ENCODE results near the gene WDR4. TPM values are rescaled to one million over a fixed set of nuclear protein-coding genes. Genes with fewer than 3 reads are reported as not detected.
A peak's percentile ranks its signal among the peaks of the same experiment; 100 is the strongest.

Gene WDR4
- total RNA-seq, 1 experiment from 2014 or later = 17.6 TPM

GRCh38 chr21:42799948-42800347 is 79.4 kb downstream of the WDR4 start:
- H3K79me2 ChIP-seq (ENCODE audit: low read depth) = no peaks in the 10 kb centered on the region
- H3K9me3 ChIP-seq (ENCODE audit: insufficient read depth, low read depth) = no peaks in the 10 kb centered on the region
- no peak overlapping the region for H2AFZ ChIP-seq
- BruUV-seq (replicated peaks) = no TSS peak
- TF ChIP-seq, protein P1, sequence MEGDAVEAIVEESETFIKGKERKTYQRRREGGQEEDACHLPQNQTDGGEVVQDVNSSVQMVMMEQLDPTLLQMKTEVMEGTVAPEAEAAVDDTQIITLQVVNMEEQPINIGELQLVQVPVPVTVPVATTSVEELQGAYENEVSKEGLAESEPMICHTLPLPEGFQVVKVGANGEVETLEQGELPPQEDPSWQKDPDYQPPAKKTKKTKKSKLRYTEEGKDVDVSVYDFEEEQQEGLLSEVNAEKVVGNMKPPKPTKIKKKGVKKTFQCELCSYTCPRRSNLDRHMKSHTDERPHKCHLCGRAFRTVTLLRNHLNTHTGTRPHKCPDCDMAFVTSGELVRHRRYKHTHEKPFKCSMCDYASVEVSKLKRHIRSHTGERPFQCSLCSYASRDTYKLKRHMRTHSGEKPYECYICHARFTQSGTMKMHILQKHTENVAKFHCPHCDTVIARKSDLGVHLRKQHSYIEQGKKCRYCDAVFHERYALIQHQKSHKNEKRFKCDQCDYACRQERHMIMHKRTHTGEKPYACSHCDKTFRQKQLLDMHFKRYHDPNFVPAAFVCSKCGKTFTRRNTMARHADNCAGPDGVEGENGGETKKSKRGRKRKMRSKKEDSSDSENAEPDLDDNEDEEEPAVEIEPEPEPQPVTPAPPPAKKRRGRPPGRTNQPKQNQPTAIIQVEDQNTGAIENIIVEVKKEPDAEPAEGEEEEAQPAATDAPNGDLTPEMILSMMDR (conservative IDR thresholded peaks at IDR 0.05) = no peak
- TF ChIP-seq EZH2 (IDR thresholded peaks at IDR 0.05; ENCODE audit: low read depth) = no peak
- ChIA-PET CTCF (no interaction called here), POLR2A (ENCODE audit: unreplicated experiment) (no interaction called here)
- no peaks in the 10 kb centered on the region for H4K20me1 ChIP-seq (ENCODE audit: insufficient read depth)
- H3K9me2 ChIP-seq (ENCODE audit: insufficient read depth) = no peaks in the 10 kb centered on the region
- peak overlapping the region; percentile 53; the same call in 1 of the 2 replicates for H3K27ac ChIP-seq
- peaks cover 36% of the 10 kb centered on the region for H3F3A ChIP-seq (ENCODE audit: insufficient read depth, low read depth)
- DNase-seq = no peak
- no peaks in the 10 kb centered on the region for H3K36me3 ChIP-seq (ENCODE audit: low read depth)
- H3K4me3 ChIP-seq = no peak overlapping the region
- intact Hi-C loops (cut with micrococcal nuclease; ENCODE audit: unreplicated experiment) = no loop called here
- H3K4me2 ChIP-seq = peak overlapping the region; percentile 26; the same call in 1 of the 2 replicates
- H3K27me3 ChIP-seq (ENCODE audit: insufficient read depth, low read depth) = no peaks in the 10 kb centered on the region
- peaks cover 33% of the 10 kb centered on the region for H3K4me1 ChIP-seq (replicated peaks; ENCODE audit: insufficient read depth)

- no peaks in the 10 kb centered on the region for H3K36me3 ChIP-seq (ENCODE audit: low read depth)
- ChIA-PET CTCF (no interaction called here), POLR2A (ENCODE audit: unreplicated experiment) (no interaction called here)
- no peaks in the 10 kb centered on the region for H3K27me3 ChIP-seq (ENCODE audit: insufficient read depth, low read depth)
- DNase-seq = peak in 1 of 2 experiments; percentile 76
- no peak for TF ChIP-seq EZH2 (IDR thresholded peaks at IDR 0.05; ENCODE audit: low read depth)
- TF ChIP-seq, protein P1 (conservative IDR thresholded peaks at IDR 0.05) = no peak
- H3K4me3 ChIP-seq = no peak overlapping the region
- H3K4me1 ChIP-seq (replicated peaks; ENCODE audit: insufficient read depth) = peaks cover 33% of the 10 kb centered on the region
- intact Hi-C loops (cut with micrococcal nuclease; ENCODE audit: unreplicated experiment) = no loop called here
- 0 out of 2 replicates have a peak overlapping the region, but pooled peaks have one; percentile 26 for H3K4me2 ChIP-seq
- H3K9me3 ChIP-seq (ENCODE audit: insufficient read depth, low read depth) = no peaks in the 10 kb centered on the region
- H3K9me2 ChIP-seq (ENCODE audit: insufficient read depth) = no peaks in the 10 kb centered on the region
- H2AFZ ChIP-seq = no peak overlapping the region
- H3F3A ChIP-seq (ENCODE audit: insufficient read depth, low read depth) = peaks cover 36% of the 10 kb centered on the region
- H4K20me1 ChIP-seq (ENCODE audit: insufficient read depth) = no peaks in the 10 kb centered on the region
- no peaks in the 10 kb centered on the region for H3K79me2 ChIP-seq (ENCODE audit: low read depth)
- BruUV-seq (replicated peaks) = no TSS peak
- peak overlapping the region; percentile 53; the same call in 1 of the 2 replicates for H3K27ac ChIP-seq
Observed at GRCh38 chr21:42799516-42799915, 79.8 kb downstream of the WDR4 start.

Other genes starting within 250 kb of the WDR4 start
- 8.4 and 9.4 TPM in 2 replicates for gene PDE9A, start 225.9 kb downstream of the WDR4 start, total RNA-seq (2021)
- gene NDUFV3, start 13.8 kb upstream of the WDR4 start, total RNA-seq (2021) = 19.4 and 20.7 TPM in 2 replicates
- gene ERVH48-1, start 46.1 kb upstream of the WDR4 start, total RNA-seq (2021) = not detected in 2 replicates
- gene PKNOX1, start 95.0 kb upstream of the WDR4 start, total RNA-seq (2021) = 8.9 and 17.1 TPM in 2 replicates
- gene CBS, start 196.3 kb upstream of the WDR4 start, total RNA-seq (2021) = 102 and 108 TPM in 2 replicates
- 33.5 and 48.8 TPM in 2 replicates for gene U2AF1, start 228.0 kb upstream of the WDR4 start, total RNA-seq (2021)